Mucosa of stomach (tissue), 1 donor: Measurements from ENCODE around the gene ADGRB2.

ENCODE experiments used
- H3K27me3 ChIP-seq: one replicate; pipeline ENCODE4 v1.7.0; 2013; ENCODE audit warnings: mild to moderate bottlenecking, low read length; ENCODE audit not compliant: control insufficient read depth, insufficient read depth
- H3K36me3 ChIP-seq: one replicate; pipeline ENCODE4 v1.7.0; 2013; ENCODE audit warnings: low read length; ENCODE audit not compliant: control insufficient read depth, insufficient read depth
- H3K4me1 ChIP-seq: one replicate; pipeline ENCODE4 v1.7.0; 2013; ENCODE audit warnings: mild to moderate bottlenecking, low read length; ENCODE audit not compliant: control insufficient read depth, insufficient read depth
- H3K4me3 ChIP-seq: one replicate; pipeline ENCODE4 v1.7.0; 2013; ENCODE audit warnings: low read length
- H3K9ac ChIP-seq: one replicate; pipeline ENCODE4 v1.7.0; 2013; ENCODE audit warnings: mild to moderate bottlenecking, low read length, moderate library complexity
- H3K9me3 ChIP-seq: one replicate; pipeline ENCODE4 v1.7.0; 2013; ENCODE audit warnings: mild to moderate bottlenecking, low read length, moderate library complexity; ENCODE audit not compliant: control insufficient read depth
- donor health status: Pancreatic carcinoma.

Gene ADGRB2

DNA sequence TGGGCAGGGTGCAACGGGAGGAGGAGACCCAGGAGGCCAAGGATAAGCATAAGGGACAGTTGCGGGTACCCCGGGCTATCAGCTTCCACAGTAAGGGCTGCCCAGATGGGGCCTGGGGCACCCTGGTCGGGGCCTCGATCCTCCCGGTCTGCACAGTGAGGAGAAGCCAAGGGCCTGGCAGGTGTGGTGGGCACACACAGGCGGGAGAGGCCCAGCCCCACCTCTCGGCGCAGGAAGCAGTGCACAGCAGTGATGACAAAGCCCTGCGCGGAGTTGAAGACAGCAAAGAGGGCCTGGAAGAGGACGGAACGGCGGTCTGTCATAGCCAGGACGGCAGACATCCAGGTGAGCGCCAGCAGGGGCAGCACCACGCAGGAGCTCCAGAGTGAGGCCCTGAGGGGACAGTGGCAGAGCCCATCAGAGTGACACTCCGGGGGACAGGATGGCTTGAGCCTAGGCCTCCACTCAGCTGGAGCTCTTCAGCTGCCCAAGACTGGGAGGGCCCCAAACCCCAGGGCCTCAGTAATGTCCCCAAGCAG lies 31.3 kb downstream of the ADGRB2 start:
- no peak overlapping the region for H3K4me3 ChIP-seq
- peaks cover 7% of the 10 kb centered on the region for H3K27me3 ChIP-seq
- peaks cover 14% of the 10 kb centered on the region for H3K4me1 ChIP-seq
- H3K9ac ChIP-seq: no peak overlapping the region
- no peaks in the 10 kb centered on the region for H3K36me3 ChIP-seq
- H3K9me3 ChIP-seq: no peaks in the 10 kb centered on the region

DNA sequence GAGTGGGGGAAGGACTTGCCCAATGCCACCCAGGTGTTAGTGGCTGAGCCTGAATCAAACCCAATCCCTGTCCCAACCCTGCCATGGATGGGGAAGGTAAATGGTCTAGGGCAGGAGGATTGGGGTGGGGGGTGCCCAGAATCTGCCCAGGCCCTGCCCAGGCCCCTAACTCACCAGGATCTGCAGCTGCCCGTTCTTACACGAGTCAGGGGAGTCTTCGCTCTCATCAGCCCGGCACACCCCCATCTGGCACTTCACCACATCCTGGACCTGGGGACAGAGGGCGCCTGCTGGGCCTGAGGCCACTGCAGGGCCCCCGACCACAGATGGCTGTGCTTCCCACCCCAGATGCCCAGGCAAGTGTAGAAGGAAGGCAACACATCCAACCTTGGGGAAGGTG lies 31.8 kb downstream of the ADGRB2 start:
- peaks cover 7% of the 10 kb centered on the region for H3K27me3 ChIP-seq
- no peaks in the 10 kb centered on the region for H3K9me3 ChIP-seq
- H3K9ac ChIP-seq: no peak overlapping the region
- H3K4me1 ChIP-seq: peaks cover 14% of the 10 kb centered on the region
- H3K36me3 ChIP-seq: no peaks in the 10 kb centered on the region
- no peak overlapping the region for H3K4me3 ChIP-seq

DNA sequence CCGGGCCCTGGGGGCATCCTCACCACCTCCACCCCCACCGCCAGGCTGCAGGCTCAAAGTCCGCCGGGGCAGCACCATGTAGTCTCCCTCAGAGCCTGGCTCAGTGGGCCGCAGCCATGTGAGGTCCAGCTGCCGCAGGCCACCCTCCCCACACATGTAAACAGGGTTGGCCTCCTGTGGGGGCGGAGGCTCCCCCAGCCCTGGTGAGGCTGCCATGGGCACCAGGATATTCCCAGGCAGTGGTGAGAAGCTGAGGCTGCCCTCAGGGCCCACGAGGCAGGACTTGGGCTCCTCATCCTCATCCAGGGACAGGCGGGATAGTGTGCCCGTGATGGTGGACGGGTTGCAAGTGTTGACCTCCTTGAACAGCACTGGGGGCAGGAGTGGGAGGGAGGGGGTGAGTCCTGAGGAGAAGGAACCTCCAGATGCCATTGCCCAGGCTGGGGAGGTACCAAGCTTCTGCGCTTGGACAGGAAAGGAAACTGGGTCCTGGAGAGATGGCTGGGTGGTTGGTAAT lies 33.0 kb downstream of the ADGRB2 start:
- H3K4me3 ChIP-seq: no peak overlapping the region
- no peaks in the 10 kb centered on the region for H3K9me3 ChIP-seq
- peaks cover 5% of the 10 kb centered on the region for H3K4me1 ChIP-seq
- H3K36me3 ChIP-seq: no peaks in the 10 kb centered on the region
- no peak overlapping the region for H3K9ac ChIP-seq
- H3K27me3 ChIP-seq: peaks cover 6% of the 10 kb centered on the region

DNA sequence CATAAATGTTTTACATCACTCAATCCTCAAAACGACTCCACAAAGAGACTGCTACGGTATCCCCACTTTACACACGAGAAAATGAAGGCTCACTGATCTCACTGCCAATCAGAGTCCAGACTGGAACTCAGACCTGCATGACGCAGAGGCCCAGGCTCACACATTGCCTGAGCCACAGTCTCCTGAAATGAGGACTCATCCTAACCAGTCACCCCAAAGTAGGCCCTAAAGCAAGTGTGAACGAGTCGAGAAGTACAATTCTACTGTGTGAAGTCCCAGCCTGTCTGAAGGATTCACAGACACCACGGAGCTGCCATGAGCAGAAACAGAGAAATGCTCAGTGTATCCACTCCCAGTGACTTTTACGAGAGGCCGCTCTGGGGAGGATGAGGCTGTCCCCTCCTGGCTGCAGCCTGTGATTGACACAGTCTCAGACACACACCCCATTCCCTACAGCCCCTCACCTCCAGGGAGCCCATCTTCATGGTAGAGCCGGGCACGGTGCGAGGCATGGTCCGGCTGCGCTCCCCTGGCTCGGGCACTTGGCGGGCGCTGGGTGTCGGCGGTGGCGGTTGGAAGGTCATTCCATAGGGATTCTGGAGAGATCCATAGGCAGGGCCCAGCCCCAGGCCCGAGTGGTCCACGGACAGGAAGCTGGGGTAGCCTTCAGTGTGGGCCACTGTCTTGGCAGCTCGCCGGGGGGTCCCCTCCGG lies 33.6 kb downstream of the ADGRB2 start:
- Histone ChIP-seq H3K9ac (no peak overlapping the region), H3K27me3 (peaks cover under 1% of the 10 kb centered on the region), H3K9me3 (no peaks in the 10 kb centered on the region), H3K4me1 (no peaks in the 10 kb centered on the region), H3K36me3 (no peaks in the 10 kb centered on the region), H3K4me3 (no peak overlapping the region)

DNA sequence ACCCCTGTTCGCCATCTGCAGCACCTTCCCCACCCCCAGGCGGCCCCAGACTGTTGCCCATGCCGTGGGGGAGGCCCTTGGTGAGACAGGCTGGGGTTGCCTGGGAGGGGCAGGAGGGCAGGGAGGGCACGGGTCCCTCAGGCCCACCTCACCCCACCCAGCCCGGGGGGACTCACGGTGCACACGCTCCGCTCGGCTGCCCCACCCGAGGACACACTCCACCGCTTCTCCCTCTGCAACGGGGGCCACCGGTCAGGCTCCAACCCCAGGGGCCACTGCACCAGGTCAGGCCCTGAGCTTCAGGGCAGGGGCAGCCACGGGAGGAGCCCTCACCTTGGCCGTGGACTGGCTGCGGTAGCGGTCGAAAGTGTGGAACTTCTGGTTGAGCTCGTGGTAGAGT lies 36.3 kb downstream of the ADGRB2 start:
- Histone ChIP-seq H3K4me1 (peaks cover 3% of the 10 kb centered on the region), H3K36me3 (no peaks in the 10 kb centered on the region), H3K27me3 (no peaks in the 10 kb centered on the region), H3K9me3 (no peaks in the 10 kb centered on the region), H3K4me3 (no peak overlapping the region), H3K9ac (no peak overlapping the region)

DNA sequence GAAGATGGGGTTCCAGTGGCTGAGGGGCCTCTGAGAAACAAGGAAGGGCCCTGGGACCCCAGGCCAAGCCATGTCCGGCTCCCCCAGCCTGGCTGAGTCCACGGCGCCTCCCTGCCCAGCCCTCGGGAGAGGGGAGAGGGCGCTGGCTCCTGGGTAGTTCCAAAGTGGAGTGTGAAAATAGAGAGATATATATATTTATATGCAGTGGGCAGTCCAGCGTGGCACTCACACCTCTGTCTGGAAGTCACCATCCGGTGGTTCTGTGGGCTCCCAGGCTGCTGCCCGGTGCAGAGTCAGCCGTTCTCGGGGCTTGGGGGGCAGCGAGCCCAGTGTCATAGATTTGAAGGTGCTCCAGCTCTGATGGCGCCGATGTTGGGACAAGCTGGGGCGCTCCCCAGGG lies 36.9 kb downstream of the ADGRB2 start:
- no peaks in the 10 kb centered on the region for H3K9me3 ChIP-seq
- H3K9ac ChIP-seq: no peak overlapping the region
- no peaks in the 10 kb centered on the region for H3K27me3 ChIP-seq
- H3K4me3 ChIP-seq: no peak overlapping the region
- no peaks in the 10 kb centered on the region for H3K36me3 ChIP-seq
- peaks cover 3% of the 10 kb centered on the region for H3K4me1 ChIP-seq

DNA sequence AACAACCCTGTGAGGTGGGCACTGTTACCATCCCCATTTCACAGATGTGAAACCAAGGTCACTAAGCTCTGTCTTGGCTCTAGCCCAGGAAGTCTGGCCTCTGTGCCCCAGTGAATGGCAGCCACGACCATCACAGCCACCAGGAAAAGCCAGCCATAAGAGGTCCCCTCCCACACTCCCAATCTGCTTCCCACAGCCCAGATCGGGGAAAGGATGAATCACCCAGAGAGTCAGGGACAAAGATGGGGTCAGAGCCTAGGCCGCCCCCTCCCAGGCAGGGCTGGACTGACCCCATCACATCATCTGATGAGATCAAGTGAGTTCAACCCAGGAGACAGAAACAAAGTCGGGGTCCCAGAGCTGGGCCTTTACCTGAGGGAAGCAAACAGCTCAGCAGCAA lies 37.4 kb downstream of the ADGRB2 start:
- no peaks in the 10 kb centered on the region for H3K27me3 ChIP-seq
- H3K36me3 ChIP-seq: no peaks in the 10 kb centered on the region
- H3K9me3 ChIP-seq: no peaks in the 10 kb centered on the region
- peaks cover 3% of the 10 kb centered on the region for H3K4me1 ChIP-seq
- H3K9ac ChIP-seq: no peak overlapping the region
- H3K4me3 ChIP-seq: no peak overlapping the region

DNA sequence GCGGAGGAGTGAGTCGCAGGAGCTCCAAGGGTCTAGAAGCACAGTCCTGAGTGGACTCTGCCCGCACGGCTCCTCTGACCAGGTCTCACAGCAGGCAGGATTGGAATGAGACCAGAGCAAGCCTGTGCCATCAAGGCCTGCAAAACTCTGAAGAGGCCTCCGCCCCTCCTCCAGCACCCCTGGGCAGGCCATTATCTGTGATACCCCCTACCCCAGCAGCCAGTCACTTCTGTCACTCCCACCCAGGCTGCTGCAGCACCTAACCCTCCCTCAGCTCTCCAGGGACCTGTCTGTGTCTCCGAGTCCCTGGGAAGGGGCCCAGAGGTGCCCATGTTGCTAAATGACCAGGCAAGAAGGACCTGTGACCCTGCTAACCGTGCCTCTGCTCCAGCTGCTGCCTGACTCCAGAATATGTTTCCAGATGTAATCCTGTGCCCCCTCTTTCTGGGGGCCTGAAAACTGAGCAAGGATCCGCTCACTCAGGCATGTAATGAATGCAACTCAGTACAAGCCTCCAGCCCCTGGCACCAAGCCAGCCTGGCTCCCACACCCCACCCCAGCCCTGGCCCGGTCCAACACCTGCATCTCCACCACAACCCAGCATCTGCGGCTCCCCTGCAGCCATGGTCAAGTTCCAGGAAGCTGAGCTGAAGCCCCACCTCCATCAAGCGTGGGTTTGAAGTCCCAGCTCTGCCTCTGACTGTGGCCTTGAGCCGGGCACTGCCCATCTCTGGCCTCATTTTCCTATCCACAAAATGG lies 38.2 kb downstream of the ADGRB2 start:
- no peak overlapping the region for H3K4me3 ChIP-seq
- H3K36me3 ChIP-seq: no peaks in the 10 kb centered on the region
- H3K9me3 ChIP-seq: no peaks in the 10 kb centered on the region
- no peaks in the 10 kb centered on the region for H3K27me3 ChIP-seq
- no peak overlapping the region for H3K9ac ChIP-seq
- peaks cover 3% of the 10 kb centered on the region for H3K4me1 ChIP-seq

DNA sequence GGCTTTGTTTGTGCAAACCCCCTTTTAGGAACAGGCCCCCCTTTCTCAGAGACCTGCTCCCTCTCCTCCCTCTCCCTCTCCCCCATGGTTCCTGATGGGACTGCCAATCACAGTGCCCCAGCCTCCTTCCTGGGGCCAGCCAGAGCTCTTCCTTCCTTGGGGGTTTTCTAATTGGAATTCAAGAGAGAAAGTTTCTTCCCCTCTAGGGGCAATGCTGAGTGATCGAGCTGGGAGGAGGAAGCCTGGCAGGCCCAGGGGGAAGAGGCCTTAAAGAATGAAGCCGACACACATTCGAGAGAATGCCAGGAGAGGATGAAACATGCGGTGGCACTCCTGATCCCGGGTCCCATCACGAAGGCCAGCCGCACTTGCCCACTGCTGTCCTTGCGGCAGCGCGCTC lies 39.0 kb downstream of the ADGRB2 start:
- Histone ChIP-seq H3K4me1 (peaks cover 3% of the 10 kb centered on the region), H3K36me3 (no peaks in the 10 kb centered on the region), H3K27me3 (no peaks in the 10 kb centered on the region), H3K9me3 (no peaks in the 10 kb centered on the region), H3K9ac (no peak overlapping the region), H3K4me3 (no peak overlapping the region)

DNA sequence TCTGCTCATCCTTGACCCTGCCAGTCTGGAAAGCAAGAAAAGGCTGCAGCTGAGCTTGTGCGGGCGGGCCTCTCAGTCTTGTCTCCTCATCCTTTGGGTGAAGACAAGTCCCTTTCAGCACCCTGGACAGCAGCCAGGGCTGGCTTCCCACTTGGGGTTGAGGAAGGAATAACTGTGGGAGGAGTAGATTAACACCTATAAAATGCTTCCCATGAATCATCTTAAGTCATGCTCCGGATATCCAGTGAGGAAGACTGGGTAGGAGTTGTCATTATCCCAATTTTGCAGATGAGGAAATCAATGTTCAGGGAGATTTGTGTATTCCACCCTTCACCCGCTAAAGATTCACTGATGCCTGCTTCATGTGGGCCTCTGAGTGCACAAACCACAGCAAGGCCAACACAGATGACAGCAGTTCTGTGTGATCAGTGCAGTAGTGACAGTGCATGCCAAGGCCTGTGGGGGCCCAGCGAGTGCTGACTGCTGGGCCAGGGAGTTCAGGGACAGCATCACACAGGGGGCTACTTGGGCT lies 40.2 kb downstream of the ADGRB2 start:
- Histone ChIP-seq H3K9me3 (no peaks in the 10 kb centered on the region), H3K9ac (no peak overlapping the region), H3K36me3 (no peaks in the 10 kb centered on the region), H3K4me1 (peaks cover 3% of the 10 kb centered on the region), H3K4me3 (no peak overlapping the region), H3K27me3 (no peaks in the 10 kb centered on the region)

DNA sequence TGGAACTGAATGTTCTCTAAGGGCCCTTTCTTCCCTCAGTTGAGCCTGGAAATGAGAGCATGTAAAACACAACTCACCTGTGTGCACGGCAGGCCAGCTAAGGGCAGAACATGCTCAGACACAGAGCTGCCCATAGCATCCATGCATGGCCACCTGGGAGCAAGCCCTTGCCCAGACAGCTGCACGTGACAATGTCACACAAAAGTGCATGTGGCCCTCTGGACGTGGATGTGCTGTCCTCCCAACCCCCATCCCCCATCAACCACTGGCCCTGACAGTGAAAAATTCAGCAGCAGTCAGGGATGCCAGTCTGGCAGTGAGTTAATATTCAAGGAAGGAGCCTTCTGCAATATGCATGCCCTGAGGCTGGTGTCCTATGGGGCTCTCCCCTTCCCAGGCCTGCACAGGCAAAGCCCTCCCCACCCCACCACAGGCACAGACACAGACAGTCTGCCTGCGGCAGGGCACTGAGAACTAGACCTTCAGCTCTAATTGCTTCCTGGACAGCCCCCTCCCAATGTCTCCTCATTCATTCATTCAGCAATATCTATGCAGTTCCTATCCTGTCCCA lies 45.7 kb downstream of the ADGRB2 start:
- no peaks in the 10 kb centered on the region for H3K27me3 ChIP-seq
- no peak overlapping the region for H3K4me3 ChIP-seq

DNA sequence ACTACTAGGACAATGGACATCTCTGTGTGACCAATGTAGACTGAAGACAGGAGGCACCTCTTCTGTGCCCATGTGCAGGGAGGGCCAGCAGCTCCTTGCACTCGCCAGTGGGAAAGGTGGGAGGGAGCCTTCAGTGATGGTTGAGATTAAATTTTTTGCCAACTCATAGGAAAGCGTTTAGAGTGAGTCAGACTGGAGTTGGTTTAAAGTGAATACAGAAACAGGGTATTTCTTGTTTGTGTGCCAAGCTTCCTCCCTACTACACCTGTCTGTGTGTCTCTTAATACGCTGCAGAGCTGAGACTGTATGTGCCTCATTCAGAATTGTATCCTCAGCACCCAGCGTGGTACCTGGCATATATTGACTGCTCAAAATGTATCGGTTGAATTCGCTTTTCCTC lies 46.8 kb downstream of the ADGRB2 start:
- H3K4me1 ChIP-seq: peaks cover 41% of the 10 kb centered on the region
- H3K4me3 ChIP-seq: no peak overlapping the region
- H3K36me3 ChIP-seq: no peaks in the 10 kb centered on the region
- H3K9me3 ChIP-seq: no peaks in the 10 kb centered on the region
- H3K27me3 ChIP-seq: no peaks in the 10 kb centered on the region
- H3K9ac ChIP-seq: no peak overlapping the region

More for the DNA sequence above, 45.7 kb downstream of the ADGRB2 start:
- Histone ChIP-seq H3K4me1 (peaks cover 31% of the 10 kb centered on the region), H3K9ac (no peak overlapping the region), H3K9me3 (no peaks in the 10 kb centered on the region), H3K36me3 (no peaks in the 10 kb centered on the region)
